ENCODE data around the gene CUEDC2.

Gene CUEDC2

DNA sequence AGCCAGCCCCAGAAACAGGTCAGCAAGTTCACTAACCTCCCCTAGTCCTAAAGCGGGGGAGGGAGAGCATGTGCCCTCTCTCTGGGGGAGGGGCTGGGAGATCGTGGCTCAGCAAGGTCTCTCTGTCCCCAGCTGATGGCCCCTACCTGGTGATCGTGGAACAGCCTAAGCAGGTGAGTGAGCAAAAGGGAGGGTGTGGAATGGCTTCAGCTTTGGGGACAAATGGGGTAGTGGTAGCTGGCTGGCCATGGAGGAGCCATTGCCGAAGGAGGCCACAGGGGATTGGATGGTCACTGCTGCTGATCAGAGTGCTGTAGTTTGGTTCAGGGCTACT lies 36.1 kb downstream of the CUEDC2 start:
- no peak for DNase-seq

DNA sequence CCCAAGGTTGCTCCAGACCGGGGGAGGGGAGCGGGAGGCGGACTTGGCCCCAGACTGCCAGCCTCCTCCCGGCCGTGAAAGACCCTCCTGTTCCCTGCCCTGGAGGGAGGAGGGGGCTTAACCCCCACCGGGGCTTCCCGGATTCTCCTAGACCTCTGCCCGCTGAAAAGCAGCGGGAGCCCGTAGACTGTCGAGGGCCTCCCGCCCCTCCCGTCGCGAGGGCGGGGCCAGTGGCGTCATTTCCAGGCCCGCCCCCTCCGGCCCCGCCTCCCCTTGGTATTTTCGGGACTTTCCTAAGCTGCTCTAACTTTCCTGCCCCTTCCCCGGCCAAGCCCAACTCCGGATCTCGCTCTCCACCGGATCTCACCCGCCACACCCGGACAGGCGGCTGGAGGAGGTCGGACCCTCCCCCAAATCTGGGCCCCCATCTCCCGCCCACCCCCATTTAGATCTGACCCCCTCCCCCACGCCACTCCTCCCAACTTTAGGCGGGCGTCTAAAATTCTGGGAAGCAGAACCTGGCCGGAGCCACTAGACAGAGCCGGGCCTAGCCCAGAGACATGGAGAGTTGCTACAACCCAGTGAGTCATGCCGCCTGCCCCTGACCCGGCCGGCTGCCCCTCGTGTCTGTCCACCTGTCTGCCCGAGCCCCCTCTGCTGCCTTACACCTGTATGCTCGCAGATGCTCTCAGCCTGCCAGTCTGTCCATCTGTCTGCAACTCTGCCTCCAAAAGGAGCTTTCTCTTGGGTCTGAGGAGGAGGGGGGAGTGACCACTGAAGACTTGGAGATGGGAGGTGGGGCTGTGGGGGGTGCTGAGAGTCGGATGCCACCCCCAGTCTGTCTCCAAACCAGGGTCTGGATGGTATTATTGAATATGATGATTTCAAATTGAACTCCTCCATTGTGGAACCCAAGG lies 36.7 kb downstream of the CUEDC2 start, which contains the start of gene NFKB2:
NFKB2 (plus strand) TSS at position 306 of the 917 bp plus-strand sequence; CDS start at position 561, 255 bp downstream.
- DNase-seq: peak; percentile 67

DNA sequence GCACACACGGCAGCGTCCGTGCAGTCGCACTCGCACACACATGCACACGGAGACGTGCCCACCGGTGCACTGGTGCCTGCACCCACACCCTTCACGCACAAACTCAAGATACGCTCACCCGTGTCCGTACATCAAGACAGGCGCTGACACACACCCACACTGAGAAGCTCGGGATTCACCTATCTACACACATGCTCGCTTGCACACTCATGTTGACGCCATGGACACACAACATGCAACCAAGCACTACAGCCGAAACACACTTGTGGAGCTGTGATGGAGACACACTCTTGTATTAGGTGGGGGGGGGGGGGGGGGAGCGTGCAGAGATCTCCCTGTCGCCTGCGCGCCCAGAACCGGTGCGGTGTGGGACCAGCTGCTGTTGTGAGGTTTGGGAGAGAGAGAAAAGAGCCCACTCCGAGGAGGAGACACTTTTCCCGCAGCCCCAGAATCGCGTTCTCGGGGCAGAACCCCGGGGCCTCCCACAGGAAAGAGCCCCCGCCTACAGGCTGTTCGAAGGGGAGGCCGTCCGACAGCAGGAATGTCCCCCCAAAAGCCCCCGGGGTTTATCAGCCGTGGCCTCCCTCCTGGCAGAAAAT lies 37.5 kb downstream of the CUEDC2 start:
- DNase-seq: peak; percentile 37

DNA sequence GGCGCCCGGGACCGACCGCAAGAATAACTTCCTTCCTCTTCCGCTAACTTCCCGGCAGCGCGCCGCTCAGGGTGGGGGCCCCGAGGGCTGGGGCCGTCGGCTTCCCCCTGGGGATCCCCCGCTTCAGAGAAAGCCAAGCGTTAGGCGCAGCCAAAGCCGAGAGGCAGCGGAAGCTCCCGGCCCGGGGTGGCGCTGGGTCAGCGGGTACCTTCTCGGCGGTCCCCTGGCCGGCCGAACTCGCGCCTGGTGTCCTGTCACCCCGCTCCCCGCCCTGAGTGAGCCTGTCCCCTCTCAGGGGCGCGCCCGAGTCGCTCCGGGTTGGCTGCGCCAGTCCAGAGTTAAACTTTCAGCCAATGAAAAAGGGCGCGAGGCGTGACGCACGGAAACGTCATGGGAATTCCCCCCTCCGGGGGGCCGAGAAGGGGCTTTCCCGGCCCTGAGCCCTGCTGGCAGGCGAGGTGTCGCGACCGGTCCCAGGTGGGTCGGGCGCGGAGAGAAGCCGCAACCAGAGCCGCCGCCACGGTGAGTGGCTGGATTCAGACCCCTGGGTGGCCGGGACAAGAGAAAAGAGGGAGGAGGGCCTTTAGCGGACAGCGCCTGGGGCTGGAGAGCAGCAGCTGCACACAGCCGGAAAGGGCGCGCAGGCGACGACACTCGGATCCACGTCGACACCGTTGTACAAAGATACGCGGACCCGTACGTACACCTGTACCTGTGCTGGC lies 38.1 kb downstream of the CUEDC2 start:
- DNase-seq: peak; percentile 69

DNA sequence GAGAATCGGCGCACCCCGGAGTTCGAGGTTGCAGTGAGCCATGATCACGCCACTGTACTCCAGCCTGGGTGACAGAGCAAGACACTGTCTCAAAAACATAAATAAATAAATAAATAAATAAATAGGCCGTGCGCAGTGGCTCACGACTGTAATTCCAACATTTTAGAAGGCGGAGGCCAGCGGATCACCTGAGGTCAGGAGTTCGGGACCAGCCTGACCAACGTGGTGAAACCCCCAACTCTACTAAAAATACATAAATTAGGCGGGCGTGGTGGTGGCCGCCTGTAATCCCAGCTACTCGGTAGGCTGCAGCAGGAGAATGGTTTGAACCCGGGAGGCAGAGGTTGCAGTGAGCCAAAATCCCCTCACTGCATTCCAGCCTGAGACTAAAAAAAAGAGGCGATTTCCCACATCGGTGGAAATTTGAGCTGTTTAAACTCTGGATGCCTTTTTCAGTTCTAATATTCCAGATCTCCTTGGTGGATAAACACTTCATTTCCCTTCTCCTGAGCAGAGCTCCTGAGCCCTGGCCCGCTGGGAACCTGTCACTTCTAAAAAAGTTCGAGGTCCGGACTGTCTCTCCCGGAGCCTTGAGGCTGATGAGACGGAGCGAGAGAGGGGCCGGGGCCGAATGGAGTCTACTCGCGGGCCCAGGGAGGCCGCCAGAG lies 38.8 kb downstream of the CUEDC2 start:
- DNase-seq: no peak

DNA sequence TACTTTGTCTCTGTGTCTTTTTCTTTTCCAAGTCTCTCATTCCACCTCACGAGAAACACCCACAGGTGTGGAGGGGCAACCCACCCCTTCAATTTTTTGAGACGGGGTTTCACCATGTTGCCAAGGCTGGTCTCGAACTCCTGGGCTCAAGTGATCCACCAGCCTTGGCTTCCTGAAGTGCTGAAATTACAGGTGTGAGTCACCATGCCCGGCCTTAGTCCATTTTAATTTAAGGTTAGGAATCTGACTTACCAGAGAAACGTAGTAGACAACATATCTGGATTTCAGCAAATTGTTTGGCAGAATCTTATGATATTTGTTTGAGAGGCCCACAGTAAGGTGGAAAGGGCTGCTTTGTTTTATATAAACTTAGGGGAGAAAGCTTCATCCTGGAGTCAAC lies 40.1 kb downstream of the CUEDC2 start:
- no peak for DNase-seq

DNA sequence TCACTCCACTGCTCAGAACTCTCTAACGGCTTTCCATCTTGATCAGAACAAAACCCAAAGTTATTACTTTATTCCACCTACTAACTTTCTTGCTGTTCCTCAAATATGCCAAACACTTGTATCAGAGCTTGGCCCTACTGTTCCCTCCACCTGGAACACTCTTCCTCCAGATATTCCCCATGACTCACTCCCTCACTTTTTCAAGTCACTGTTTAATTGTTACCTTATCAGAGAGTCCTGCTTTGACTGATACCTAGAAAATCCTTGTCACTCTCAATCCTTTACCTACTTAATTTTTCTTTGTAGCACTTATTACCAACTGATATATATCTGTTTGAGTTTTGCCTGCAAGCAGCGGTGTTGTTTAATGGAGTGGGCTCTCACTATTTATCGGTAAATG lies 42.5 kb downstream of the CUEDC2 start:
- no peak for DNase-seq

DNA sequence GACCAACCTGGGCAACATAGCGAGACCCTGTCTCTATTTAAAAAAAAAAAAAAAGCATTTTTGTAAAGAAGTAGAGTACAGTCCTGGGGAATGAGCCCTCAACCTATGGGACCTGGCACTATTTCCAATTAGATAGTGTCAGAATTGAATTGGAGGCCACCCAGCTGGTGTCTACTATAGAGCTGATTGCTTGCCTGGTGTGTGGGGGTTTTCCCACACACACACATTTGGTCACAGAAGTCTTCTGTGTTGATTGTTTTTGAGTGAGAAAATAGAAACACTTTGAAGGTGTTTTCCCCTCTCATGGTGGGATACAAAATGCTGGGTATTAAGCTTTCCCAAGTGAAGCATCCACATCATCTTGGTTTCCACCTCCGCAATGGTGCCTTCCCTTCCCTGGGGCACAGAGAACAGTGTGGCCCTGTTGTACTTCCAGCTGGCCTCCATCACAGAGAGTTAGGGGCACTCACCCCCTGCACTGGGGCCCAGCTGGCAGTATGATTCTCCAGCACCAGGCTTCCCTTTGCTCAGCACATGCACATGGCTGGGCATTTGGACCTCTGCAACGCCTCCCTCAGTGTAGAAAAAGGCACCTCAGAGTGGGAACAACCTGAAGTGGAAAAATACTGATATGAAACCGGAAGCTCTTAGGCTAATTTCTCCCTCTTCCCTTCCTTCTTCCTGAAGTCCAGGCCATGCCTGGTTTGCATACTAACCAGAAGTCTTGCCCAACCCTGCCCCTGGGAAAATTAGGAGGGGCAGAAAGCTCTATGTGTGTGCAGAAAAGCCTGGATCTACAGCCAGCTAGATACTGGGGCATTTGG lies 47.6 kb downstream of the CUEDC2 start:
- no peak for DNase-seq

DNA sequence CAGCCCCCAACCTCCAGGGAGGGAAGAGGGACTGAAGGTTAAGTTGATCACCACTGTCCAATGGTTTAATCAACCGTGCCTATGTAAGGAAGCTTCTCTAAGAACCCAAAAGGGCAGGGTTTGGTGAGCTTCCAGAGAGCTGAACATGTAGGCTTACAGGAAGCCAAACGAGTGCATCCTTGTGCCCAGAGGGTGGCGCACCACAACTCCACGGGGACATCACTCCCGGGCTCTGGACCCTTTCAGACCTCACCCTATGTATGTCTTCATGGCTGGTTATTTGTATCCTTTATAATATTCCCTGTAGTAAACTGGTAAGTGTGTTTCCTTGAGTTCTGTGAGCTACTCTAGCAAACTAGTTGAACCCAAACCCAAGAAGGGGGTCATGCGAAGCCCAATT lies 48.3 kb downstream of the CUEDC2 start:
- no peak for DNase-seq

DNA sequence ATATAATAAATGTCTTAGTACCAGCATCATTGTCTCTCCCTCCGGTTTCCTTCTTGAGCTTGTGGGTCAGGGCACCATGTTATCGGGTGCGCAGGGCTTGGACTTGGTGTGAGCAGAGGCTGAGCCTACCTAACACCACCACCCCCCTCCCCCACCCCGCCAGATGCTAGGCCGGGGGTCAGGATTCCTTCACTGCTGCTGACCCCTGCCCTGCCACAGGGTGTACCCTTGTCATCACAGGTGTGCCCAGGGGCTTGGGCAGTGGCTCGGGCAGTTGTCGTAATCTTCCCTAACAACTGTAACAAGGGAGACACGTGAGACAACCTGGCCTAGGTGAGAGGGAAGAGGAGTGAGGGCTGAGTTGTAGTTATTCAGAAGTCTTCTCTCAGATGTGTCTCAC lies 49.5 kb downstream of the CUEDC2 start:
- DNase-seq: no peak

DNA sequence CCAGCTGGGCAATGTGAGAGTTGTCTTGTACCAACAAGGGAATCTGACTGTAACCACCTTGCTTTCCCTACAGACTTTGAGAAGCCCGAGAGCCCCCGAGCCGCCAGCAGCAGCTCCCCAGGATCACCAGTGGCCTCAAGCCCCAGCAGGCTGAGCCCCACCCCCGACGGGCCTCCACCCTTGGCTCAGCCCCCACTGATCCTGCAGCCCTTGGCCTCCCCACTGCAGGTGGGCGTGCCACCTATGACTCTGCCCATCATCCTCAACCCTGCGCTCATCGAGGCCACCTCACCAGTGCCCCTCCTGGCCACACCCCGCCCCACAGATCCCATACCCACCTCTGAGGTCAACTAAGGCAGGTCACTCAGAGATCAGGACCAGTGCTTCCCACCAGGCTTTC lies 50.4 kb downstream of the CUEDC2 start:
- no peak for DNase-seq

DNA sequence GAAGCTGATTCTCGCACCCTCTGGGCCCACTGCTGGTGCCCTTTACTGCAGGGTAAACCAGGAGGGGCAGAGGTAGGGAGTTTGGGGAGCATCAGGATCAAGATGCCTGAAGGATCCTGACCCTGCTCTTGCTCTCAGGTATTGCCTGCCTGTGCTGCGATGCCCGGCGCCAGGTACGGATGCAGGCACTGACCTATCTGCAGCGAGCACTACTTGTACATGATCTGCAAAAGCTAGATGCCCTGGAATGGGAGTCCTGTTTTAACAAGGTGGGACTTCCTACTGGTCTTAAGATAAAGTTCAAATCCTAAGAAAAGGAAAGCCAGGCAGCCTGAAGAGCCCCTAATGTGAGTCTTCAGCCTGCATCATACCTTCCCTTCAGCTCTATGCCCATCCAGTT lies 53.0 kb downstream of the CUEDC2 start:
- no peak for DNase-seq

DNA sequence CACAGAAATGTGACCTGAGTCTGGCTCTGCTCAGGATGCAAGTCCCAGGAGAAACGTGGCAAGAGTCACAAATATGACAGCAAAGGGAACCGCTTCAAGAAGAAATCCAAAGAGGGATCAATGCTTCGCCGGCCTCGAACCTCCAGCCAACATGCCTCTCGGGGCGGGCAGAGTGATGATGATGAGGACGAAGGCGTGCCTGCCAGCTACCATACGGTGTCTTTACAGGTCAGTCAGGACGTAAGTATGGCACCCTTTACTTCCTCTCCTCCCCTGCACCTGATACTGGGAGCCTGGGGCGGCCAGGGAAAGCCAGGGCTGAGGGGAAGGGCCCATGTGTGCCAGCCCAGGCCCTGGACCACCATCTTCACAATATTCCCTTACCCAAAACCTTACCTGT lies 55.5 kb downstream of the CUEDC2 start:
- DNase-seq: no peak

DNA sequence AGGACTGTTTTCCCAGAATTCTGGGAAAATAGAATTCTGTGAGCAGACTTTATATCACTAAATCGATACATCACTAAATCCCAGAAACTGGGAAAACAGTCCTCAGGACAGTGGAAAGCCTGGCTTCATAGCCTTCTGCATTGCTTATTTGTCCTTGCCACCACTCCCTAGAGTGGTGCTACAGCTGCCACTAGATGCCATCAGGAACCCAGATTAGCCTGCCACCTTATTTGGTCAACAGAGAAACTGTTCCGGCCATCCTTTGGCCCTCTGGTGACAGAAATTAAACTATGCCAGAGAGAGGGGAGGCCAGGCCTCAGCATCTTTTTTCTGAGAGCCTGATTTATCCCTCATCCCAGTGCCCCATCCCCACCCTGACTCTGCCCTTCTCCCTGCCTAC lies 56.5 kb downstream of the CUEDC2 start:
- no peak for DNase-seq

DNA sequence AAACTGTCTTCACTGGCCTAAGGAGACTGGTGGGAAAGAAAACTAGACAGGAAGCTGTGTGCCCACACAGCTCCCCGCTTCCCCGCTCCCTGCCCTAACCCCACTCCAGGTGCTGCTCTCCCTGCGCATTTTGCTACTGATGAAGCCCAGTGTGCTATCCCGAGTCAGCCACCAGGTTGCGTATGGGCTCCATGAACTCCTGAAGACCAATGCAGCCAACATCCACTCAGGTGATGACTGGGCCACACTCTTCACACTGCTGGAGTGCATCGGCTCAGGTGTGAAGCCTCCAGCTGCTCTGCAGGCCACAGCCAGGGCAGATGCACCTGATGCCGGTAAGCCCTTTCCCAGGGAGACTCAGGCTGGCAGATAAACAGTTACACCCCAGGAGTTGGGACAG lies 57.1 kb downstream of the CUEDC2 start:
- no peak for DNase-seq

Data from NCI-H345 (cell line).